ENCODE measurements around the gene DLX1.

GRCh38 chr2:172048508-172049503, 36.5 kb upstream of the DLX1 start:
- TF ChIP-seq CTCF (IDR thresholded peaks at IDR 0.05) (no peak), POLR2A (IDR thresholded peaks at IDR 0.05) (no peak)

All from testis (tissue), 2 donors.